Fibroblast of mammary gland (primary cell): ENCODE data around the gene BCO2.
A peak's percentile ranks its signal among the peaks of the same experiment; 100 is the strongest.

Source experiments
- DNase-seq: peaks from one replicate; pipeline ENCODE4 v3.0.0-alpha.2; 2010; ENCODE audit warnings: low read depth
- H3K4me3 ChIP-seq: 2 replicates; pipeline ENCODE4 v1.5.1; 2011; ENCODE audit warnings: low read depth, mild to moderate bottlenecking, low read length, moderate library complexity; ENCODE audit not compliant: control insufficient read depth
- TF ChIP-seq, protein P1 (sequence below): conservative IDR thresholded peaks from 2 replicates; pipeline ENCODE4 v1.5.1; 2011; ENCODE audit warnings: low read depth, low read length, inconsistent platforms; ENCODE audit not compliant: control insufficient read depth, insufficient read depth

BCO2 gene, protein sequence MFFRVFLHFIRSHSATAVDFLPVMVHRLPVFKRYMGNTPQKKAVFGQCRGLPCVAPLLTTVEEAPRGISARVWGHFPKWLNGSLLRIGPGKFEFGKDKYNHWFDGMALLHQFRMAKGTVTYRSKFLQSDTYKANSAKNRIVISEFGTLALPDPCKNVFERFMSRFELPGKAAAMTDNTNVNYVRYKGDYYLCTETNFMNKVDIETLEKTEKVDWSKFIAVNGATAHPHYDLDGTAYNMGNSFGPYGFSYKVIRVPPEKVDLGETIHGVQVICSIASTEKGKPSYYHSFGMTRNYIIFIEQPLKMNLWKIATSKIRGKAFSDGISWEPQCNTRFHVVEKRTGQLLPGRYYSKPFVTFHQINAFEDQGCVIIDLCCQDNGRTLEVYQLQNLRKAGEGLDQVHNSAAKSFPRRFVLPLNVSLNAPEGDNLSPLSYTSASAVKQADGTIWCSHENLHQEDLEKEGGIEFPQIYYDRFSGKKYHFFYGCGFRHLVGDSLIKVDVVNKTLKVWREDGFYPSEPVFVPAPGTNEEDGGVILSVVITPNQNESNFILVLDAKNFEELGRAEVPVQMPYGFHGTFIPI

DNA sequence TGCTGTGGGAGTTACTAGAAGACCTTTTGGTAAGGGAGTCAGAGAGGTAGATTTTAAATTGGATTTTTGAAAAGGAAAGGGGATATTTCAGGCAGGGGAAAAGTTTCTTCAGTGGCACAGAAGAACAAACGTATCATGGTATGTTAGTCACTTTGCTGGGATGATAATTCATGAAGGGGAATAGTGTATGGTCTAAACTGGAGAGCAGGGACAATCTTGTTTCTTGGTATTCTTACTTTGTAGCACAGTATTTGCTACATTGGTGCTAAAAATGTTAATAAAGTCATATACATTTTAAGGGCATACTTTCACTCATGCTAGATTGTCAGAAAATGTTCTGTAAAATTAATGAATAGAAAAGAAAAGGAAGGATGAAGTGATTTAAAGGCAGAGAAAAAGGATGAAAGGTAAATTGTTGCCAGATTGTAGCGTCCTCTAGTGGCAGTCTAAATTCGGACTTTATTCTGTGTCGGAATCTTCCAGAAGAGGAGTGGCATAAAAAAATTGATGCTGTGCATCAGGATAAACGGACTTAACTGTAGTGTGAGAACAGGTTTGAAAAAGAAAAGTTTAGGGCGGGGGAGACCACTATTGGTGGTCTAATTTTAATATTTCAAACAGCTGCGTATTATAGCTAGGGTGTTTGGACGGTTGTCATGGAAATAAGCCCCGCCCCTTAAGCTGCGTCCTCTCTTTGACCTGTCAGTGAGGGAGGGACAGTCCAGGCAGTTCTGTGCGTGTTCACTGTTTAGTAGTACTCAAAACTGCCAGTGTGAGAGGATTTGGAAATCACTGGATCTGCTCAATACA lies at the start of gene BCO2:
BCO2 (plus strand) TSS at position 724 of the 810 bp plus-strand sequence. CDS start 90 bp downstream, outside the sequence.
- TF ChIP-seq, protein P1, sequence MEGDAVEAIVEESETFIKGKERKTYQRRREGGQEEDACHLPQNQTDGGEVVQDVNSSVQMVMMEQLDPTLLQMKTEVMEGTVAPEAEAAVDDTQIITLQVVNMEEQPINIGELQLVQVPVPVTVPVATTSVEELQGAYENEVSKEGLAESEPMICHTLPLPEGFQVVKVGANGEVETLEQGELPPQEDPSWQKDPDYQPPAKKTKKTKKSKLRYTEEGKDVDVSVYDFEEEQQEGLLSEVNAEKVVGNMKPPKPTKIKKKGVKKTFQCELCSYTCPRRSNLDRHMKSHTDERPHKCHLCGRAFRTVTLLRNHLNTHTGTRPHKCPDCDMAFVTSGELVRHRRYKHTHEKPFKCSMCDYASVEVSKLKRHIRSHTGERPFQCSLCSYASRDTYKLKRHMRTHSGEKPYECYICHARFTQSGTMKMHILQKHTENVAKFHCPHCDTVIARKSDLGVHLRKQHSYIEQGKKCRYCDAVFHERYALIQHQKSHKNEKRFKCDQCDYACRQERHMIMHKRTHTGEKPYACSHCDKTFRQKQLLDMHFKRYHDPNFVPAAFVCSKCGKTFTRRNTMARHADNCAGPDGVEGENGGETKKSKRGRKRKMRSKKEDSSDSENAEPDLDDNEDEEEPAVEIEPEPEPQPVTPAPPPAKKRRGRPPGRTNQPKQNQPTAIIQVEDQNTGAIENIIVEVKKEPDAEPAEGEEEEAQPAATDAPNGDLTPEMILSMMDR, result peak; percentile 96
- peak within 1 kb of the TSS; percentile 26 for H3K4me3 ChIP-seq
- DNase-seq, result peak; percentile 69

DNA sequence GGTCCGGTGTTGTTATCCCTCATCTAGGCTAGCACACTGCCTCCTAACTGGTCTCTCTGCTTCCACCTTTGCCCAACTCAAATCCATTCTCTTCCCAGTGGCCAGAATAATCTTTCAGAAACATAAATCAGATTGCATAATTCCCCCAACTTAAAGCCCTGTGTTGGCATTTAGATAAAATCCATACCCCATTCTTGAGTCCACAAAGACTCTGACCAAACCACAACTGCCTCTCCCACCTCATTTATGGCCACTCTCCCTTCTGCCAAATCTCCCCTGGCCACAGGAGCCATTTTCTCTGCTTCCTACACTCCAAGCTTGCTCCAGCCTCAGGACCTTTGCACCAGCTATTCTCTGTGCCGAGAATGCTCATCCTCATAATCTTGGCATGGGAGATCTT lies 48.3 kb upstream of the BCO2 start:
- TF ChIP-seq, protein P1, result no peak
- no peak overlapping the region for H3K4me3 ChIP-seq
- no peak for DNase-seq

DNA sequence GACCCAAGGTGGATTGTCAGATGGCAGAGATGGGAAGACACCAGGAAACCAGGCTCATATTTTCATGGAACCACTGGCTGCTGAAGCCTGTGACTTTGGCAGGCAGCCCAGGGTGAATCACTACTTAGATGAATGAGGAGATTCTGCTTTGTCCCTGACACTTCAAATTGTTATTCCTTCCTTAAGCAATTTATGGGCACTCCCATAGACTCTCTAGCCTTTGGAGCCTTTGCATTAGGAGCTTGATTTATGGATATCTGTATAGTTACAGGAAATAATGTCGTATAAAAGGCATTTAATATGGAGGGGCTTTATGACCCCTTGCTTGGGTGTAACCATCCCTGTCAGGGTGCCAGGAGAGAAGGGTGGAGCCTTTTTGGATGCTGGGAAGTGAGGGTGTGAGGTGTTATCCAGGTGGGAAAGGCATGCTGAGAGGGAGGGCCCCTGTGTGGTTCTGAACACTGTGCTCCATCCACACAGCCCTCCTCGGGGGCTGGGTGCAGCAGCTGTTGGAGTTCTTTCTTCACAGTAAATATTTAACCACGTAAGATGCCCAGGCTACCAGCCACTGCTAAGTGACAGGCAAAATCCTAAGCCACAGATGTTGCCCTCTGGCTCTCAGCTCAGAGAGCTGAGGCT lies 46.7 kb upstream of the BCO2 start:
- TF ChIP-seq, protein P1, result no peak
- no peak overlapping the region for H3K4me3 ChIP-seq
- DNase-seq, result peak; percentile 86

DNA sequence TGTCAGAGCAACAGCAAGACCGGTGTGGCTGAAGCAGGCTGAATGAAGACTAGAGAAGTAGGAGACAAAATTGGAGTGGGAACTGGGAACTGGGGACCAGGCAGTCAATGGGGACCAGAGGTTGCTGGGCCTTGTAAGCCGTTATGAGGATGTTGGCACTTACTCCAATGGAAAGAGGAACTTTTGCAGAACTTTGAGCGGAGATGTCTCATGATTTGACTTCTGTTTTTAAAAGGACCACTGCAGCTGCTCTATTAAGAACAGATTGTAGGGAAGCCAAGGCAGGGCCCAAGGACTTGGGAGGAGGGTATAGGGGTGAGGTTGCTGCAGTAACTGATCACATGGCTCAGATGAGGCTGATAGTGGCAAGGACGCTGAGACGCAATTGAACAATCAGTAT lies 45.7 kb upstream of the BCO2 start:
- DNase-seq, result no peak
- TF ChIP-seq, protein P1, result no peak
- no peak overlapping the region for H3K4me3 ChIP-seq

DNA sequence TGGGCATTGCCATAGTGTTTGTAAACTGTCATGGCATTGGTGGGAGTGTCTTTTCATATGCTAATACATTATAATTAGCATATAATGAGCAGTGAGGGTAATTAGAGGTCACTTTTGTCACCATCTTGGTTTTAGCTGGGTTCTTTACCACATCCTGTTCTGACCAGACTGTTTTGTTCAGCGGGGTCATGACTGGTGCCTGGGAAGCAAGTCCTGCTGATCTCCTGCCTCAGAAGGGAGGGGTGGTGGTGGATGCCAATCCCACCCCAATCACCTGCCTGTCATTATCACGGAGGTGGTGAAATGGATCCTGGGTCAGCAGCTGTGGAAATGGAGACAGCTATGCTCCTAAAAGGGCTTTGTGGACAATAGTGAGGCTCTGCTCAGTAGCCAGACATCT lies 42.6 kb upstream of the BCO2 start:
- no peak overlapping the region for H3K4me3 ChIP-seq
- DNase-seq, result no peak
- TF ChIP-seq, protein P1, result no peak

DNA sequence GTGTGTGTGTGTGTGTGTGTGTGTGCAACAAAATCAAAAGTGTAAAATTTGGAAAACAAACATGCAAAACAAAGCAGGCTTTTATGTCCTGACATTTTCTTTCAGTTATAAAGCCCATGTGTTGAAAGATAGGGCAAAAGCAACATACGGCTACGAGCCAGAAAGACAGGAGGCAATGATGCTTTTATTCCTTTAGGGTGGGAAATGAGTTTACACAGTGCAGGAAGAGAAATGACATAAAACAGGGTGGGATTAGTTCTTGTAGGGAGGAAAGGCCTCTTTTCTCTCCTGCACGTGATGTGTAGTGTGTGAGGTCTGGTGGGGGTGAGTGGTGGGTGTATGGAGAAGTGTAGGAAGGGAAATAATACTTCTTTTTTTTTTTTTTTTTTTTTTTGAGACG lies 40.8 kb upstream of the BCO2 start:
- H3K4me3 ChIP-seq, result no peak overlapping the region
- DNase-seq, result no peak
- TF ChIP-seq, protein P1, result no peak
